Liver (tissue), 9 donors: ENCODE measurements around the gene PARN. TPM values are rescaled to one million over a fixed set of nuclear protein-coding genes. Genes with fewer than 3 reads are reported as not detected.

Experiments
- DNase-seq: peaks from one replicate; pipeline ENCODE4 v3.0.0-alpha.2; 2017; ENCODE audit warnings: low spot score
- H3K27ac ChIP-seq, 2 donors: one replicate each; pipeline ENCODE4 v1.7.0; 2013; ENCODE audit warnings: inconsistent platforms in 2 of 2, low read length in 2 of 2, control low read depth in 1 of 2, low read depth in 1 of 2, mild to moderate bottlenecking in 1 of 2
- H3K27me3 ChIP-seq, 4 donors: one replicate each; pipeline versions ENCODE4 v1.6.1 to v1.7.0; 2013; ENCODE audit warnings: low read length in 3 of 4, inconsistent platforms in 1 of 4, mild to moderate bottlenecking in 1 of 4, moderate library complexity in 1 of 4; ENCODE audit not compliant: control insufficient read depth in 4 of 4, insufficient read depth in 4 of 4
- H3K36me3 ChIP-seq, 4 donors: one replicate each; pipeline versions ENCODE4 v1.6.1 to v1.7.0; 2013; ENCODE audit warnings: low read length in 3 of 4, mild to moderate bottlenecking in 3 of 4, low read depth in 1 of 4, moderate library complexity in 1 of 4; ENCODE audit not compliant: control insufficient read depth in 4 of 4, insufficient read depth in 3 of 4
- H3K4me1 ChIP-seq, 4 donors: one replicate each; pipeline versions ENCODE4 v1.6.1 to v1.7.0; 2013; ENCODE audit warnings: low read length in 3 of 4, mild to moderate bottlenecking in 3 of 4, moderate library complexity in 1 of 4; ENCODE audit not compliant: control insufficient read depth in 4 of 4, insufficient read depth in 4 of 4
- H3K4me3 ChIP-seq, 3 donors: one replicate each; pipeline versions ENCODE4 v1.6.1 to v1.7.0; 2013; ENCODE audit warnings: low read length in 3 of 3, control low read depth in 1 of 3, low read depth in 1 of 3, mild to moderate bottlenecking in 1 of 3
- H3K9ac ChIP-seq, 2 donors: one replicate each; pipeline ENCODE4 v1.7.0; 2013; ENCODE audit warnings: low read length in 2 of 2, mild to moderate bottlenecking in 2 of 2, moderate library complexity in 2 of 2, control low read depth in 1 of 2, low read depth in 1 of 2
- H3K9me3 ChIP-seq, 4 donors: one replicate each; pipeline versions ENCODE4 v1.6.1 to v1.7.0; 2013; ENCODE audit warnings: low read length in 3 of 4; ENCODE audit not compliant: control insufficient read depth in 4 of 4
- EGR1 ChIP-seq, 2 donors: IDR thresholded peaks; 2 replicates each; pipeline ENCODE4 v1.6.1; 2016 to 2018; ENCODE audit warnings: antibody characterized with exemption in 2 of 2, low read depth in 2 of 2
- FOXA1 ChIP-seq: IDR thresholded peaks from 2 replicates; pipeline ENCODE4 v1.6.1; 2016; ENCODE audit warnings: antibody characterized with exemption
- FOXA2 ChIP-seq: IDR thresholded peaks from 2 replicates; pipeline ENCODE4 v1.6.1; 2016; ENCODE audit warnings: antibody characterized with exemption
- GABPA ChIP-seq, 2 donors: IDR thresholded peaks in 1 of 2; conservative IDR thresholded peaks in 1 of 2; 2 replicates each; pipeline ENCODE4 v1.6.1; 2016; ENCODE audit warnings: antibody characterized with exemption in 2 of 2, mild to moderate bottlenecking in 1 of 2, moderate library complexity in 1 of 2
- HNF4A ChIP-seq, 2 donors: conservative IDR thresholded peaks; 2 replicates each; pipeline ENCODE4 v1.6.1; 2016; ENCODE audit warnings: antibody characterized with exemption in 2 of 2, mild to moderate bottlenecking in 2 of 2
- JUND ChIP-seq, 2 donors: IDR thresholded peaks; 2 replicates each; pipeline ENCODE4 v1.6.1; 2016; ENCODE audit warnings: antibody characterized with exemption in 2 of 2
- NR2F2 ChIP-seq: IDR thresholded peaks from 2 replicates; pipeline ENCODE4 v1.6.1; 2016; ENCODE audit warnings: antibody characterized with exemption
- RAD21 ChIP-seq, 2 donors: IDR thresholded peaks; 2 replicates each; pipeline ENCODE4 v1.6.1; 2016; ENCODE audit warnings: antibody characterized with exemption in 2 of 2, mild to moderate bottlenecking in 2 of 2
- RXRA ChIP-seq, 2 donors: IDR thresholded peaks; 2 replicates each; pipeline ENCODE4 v1.6.1; 2017 to 2018; ENCODE audit warnings: antibody characterized with exemption in 2 of 2, mild to moderate bottlenecking in 1 of 2
- SP1 ChIP-seq: IDR thresholded peaks from 2 replicates; pipeline ENCODE4 v1.6.1; 2018; ENCODE audit warnings: antibody characterized with exemption, mild to moderate bottlenecking
- TAF1 ChIP-seq: conservative IDR thresholded peaks from 2 replicates; pipeline ENCODE4 v1.6.1; 2016; ENCODE audit warnings: antibody characterized with exemption, mild to moderate bottlenecking
- YY1 ChIP-seq: IDR thresholded peaks from 2 replicates; pipeline ENCODE4 v1.6.1; 2016; ENCODE audit warnings: antibody characterized with exemption, mild to moderate bottlenecking
- WGBS: extraction: QIAGEN DNeasy Blood & Tissue Kit; methylation state at CpG from one replicate; pipeline ENCODE4 v1.1.7; 2013; 5-methylcytosine and 5-hydroxymethylcytosine counted together
- polyA plus RNA-seq, 2 donors: library from polyadenylated mRNA; stranded (reverse) in 1 of 2; unstranded in 1 of 2; fragments of 200-250 nt in 1 of 2; fragments of >200 nt in 1 of 2; fragmentation: Nextera tagmentation in 1 of 2; extraction: Ambion mirVana in 1 of 2; gene quantifications; one replicate each; pipeline versions ENCODE4 v1.2.1 to v1.2.3, GENCODE V29; 2013 to 2015
- total RNA-seq, 2 donors: library from RNA; depleted of rRNA; stranded (reverse); fragments of >200 nt; gene quantifications; one replicate each; pipeline ENCODE4 v1.2.3, GENCODE V29; 2014
- TF ChIP-seq, protein P1 (sequence below): IDR thresholded peaks from 2 replicates; pipeline ENCODE4 v1.6.1; 2016; ENCODE audit warnings: antibody characterized with exemption
- TF ChIP-seq, protein P2 (sequence below): IDR thresholded peaks from 2 replicates; pipeline ENCODE4 v1.6.1; 2016; ENCODE audit warnings: antibody characterized with exemption
- TF ChIP-seq, protein P3 (sequence below): IDR thresholded peaks from 2 replicates; pipeline ENCODE4 v1.6.1; 2016; ENCODE audit warnings: antibody characterized with exemption, mild to moderate bottlenecking
- TF ChIP-seq, protein P4 (sequence below): fragments of 150-350 bp; IDR thresholded peaks from 2 replicates; pipeline ENCODE4 v1.5.1; 2017; ENCODE audit warnings: improper control_type of control experiment, low read depth, low read length; ENCODE audit not compliant: missing input control
- TF ChIP-seq, protein P5 (sequence below): IDR thresholded peaks from 2 replicates; pipeline ENCODE4 v1.6.1; 2016; ENCODE audit warnings: antibody characterized with exemption
- donor health status: healthy.
- donor health status: healthy.
- donor health status: healthy.
- donor health status: healthy.
- donor health status: healthy.

PARN gene
- total and polyA plus RNA-seq, 4 donors, result 7.9 to 19.7 (median 9.7) TPM

DNA sequence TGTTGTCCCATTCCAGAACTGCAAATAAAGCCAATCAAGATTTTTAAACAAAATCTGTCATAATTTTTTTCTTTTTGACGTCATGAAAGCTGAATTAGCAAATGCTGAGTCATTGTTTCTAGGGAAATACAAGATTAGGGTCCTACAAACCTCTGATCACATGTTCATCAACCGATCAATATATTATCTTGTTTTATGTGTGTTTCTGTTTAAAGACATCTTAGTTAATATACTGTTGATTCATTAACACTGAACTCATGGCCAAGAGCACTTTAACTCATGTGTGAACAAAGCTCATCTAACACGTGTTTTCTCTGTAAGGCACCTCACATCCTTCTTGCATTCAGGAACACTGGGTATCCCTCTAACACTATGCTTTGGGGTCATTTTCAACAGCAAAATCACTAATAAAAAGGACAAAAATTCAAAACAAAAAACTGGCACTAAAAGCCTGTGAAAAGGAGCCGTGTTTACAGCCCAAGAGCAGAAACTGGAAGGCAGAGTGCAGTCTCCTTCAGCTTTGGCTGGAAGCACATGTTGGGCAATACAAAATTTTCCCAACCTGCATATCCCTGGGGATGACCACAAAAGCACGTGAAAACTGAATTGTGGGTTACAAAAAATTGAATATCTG lies 102.5 kb downstream of the PARN start (continued):
- TF ChIP-seq, protein P1, sequence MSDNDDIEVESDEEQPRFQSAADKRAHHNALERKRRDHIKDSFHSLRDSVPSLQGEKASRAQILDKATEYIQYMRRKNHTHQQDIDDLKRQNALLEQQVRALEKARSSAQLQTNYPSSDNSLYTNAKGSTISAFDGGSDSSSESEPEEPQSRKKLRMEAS, result peak; percentile 64
- TF ChIP-seq HNF4A (conservative IDR thresholded peaks at IDR 0.05) (peak; percentile 45 to 56), RXRA (IDR thresholded peaks at IDR 0.05) (peak in 1 of 2 donors; percentile 73), NR2F2 (no peak), EGR1 (IDR thresholded peaks at IDR 0.05; ENCODE audit: low read depth in 2 of 2) (peak in 1 of 2 donors; percentile 44)

DNA sequence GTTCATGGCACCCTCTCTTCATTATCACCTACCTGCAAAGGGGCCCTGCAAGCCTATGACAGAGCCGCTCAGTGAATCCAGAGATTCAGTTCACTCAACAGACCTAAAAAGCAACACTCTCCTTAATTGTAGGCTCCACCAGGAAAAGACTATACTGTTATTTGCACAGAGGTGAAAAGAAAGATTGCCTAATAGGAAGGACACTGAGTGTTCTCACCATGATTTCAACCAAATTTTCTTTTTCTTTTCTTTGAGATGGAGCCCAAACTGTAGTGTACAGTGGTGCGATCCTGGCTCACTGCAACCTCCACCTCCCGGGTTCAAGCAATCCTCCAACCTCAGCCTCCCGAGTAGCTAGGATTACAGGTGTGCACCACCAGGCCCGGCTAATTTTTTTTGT lies 104.5 kb downstream of the PARN start:
- no peak for DNase-seq
- Histone ChIP-seq H3K9ac (no peak overlapping the region), H3K27ac (no peak overlapping the region), H3K27me3 (no peaks in the 10 kb centered on the region), H3K4me1 (peaks cover 8 to 25% (median 13%) of the 10 kb centered on the region in 4 donors), H3K36me3 (no peaks in the 10 kb centered on the region), H3K9me3 (no peaks in the 10 kb centered on the region), H3K4me3 (no peak overlapping the region)
- WGBS, result 97% methylated on average over 5 of the region's 5 CpGs
- TF ChIP-seq GABPA (IDR thresholded peaks at IDR 0.05 in 1 of 2, conservative IDR thresholded peaks at IDR 0.05 in 1 of 2) (no peak), JUND (IDR thresholded peaks at IDR 0.05) (no peak), FOXA2 (no peak), TAF1 (no peak), EGR1 (IDR thresholded peaks at IDR 0.05; ENCODE audit: low read depth in 2 of 2) (no peak), SP1 (no peak), YY1 (no peak), NR2F2 (no peak), RAD21 (IDR thresholded peaks at IDR 0.05) (no peak), RXRA (IDR thresholded peaks at IDR 0.05) (no peak), FOXA1 (no peak)
- TF ChIP-seq, protein P2, sequence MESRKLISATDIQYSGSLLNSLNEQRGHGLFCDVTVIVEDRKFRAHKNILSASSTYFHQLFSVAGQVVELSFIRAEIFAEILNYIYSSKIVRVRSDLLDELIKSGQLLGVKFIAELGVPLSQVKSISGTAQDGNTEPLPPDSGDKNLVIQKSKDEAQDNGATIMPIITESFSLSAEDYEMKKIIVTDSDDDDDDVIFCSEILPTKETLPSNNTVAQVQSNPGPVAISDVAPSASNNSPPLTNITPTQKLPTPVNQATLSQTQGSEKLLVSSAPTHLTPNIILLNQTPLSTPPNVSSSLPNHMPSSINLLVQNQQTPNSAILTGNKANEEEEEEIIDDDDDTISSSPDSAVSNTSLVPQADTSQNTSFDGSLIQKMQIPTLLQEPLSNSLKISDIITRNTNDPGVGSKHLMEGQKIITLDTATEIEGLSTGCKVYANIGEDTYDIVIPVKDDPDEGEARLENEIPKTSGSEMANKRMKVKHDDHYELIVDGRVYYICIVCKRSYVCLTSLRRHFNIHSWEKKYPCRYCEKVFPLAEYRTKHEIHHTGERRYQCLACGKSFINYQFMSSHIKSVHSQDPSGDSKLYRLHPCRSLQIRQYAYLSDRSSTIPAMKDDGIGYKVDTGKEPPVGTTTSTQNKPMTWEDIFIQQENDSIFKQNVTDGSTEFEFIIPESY, result no peak
- TF ChIP-seq, protein P3, sequence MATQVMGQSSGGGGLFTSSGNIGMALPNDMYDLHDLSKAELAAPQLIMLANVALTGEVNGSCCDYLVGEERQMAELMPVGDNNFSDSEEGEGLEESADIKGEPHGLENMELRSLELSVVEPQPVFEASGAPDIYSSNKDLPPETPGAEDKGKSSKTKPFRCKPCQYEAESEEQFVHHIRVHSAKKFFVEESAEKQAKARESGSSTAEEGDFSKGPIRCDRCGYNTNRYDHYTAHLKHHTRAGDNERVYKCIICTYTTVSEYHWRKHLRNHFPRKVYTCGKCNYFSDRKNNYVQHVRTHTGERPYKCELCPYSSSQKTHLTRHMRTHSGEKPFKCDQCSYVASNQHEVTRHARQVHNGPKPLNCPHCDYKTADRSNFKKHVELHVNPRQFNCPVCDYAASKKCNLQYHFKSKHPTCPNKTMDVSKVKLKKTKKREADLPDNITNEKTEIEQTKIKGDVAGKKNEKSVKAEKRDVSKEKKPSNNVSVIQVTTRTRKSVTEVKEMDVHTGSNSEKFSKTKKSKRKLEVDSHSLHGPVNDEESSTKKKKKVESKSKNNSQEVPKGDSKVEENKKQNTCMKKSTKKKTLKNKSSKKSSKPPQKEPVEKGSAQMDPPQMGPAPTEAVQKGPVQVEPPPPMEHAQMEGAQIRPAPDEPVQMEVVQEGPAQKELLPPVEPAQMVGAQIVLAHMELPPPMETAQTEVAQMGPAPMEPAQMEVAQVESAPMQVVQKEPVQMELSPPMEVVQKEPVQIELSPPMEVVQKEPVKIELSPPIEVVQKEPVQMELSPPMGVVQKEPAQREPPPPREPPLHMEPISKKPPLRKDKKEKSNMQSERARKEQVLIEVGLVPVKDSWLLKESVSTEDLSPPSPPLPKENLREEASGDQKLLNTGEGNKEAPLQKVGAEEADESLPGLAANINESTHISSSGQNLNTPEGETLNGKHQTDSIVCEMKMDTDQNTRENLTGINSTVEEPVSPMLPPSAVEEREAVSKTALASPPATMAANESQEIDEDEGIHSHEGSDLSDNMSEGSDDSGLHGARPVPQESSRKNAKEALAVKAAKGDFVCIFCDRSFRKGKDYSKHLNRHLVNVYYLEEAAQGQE, result no peak
- TF ChIP-seq, protein P4, sequence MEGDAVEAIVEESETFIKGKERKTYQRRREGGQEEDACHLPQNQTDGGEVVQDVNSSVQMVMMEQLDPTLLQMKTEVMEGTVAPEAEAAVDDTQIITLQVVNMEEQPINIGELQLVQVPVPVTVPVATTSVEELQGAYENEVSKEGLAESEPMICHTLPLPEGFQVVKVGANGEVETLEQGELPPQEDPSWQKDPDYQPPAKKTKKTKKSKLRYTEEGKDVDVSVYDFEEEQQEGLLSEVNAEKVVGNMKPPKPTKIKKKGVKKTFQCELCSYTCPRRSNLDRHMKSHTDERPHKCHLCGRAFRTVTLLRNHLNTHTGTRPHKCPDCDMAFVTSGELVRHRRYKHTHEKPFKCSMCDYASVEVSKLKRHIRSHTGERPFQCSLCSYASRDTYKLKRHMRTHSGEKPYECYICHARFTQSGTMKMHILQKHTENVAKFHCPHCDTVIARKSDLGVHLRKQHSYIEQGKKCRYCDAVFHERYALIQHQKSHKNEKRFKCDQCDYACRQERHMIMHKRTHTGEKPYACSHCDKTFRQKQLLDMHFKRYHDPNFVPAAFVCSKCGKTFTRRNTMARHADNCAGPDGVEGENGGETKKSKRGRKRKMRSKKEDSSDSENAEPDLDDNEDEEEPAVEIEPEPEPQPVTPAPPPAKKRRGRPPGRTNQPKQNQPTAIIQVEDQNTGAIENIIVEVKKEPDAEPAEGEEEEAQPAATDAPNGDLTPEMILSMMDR, result no peak
- TF ChIP-seq, protein P5, sequence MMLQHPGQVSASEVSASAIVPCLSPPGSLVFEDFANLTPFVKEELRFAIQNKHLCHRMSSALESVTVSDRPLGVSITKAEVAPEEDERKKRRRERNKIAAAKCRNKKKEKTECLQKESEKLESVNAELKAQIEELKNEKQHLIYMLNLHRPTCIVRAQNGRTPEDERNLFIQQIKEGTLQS, result no peak
- TF ChIP-seq, protein P1, result no peak
